GM18526 (cell line): Measurements from ENCODE around the gene GPR152.

ENCODE experiments used
- POLR2A ChIP-seq: IDR thresholded peaks from 3 replicates; pipeline ENCODE4 v1.6.1; 2011; ENCODE audit not compliant: insufficient read length; ENCODE audit errors: extremely low read depth

GPR152 gene

DNA sequence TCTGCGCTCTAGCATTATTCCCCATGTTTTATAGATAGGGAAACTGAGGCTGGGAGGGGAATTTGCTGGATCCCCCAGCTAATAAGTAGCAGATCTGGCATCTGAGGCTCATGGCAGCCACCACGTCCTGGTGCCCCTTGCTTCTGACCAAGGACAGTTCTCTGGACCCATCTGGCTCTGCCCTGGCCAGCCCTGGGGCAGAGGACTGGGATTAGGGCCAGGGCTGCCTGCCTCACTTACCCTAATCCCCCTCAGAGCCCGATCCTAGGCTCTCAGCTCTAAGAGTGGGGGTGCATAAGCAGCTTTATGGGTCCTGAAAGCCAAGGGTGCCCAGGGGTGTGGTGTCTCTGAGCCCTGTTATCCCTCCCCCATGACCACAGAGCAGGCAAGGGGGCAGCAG is 2.5 kb upstream of the GPR152 start, which contains the start of gene CABP4:
CABP4 (plus strand) TSS at position 301 of the 400 bp plus-strand sequence; CDS start at position 371, 70 bp downstream.
- no peak for TF ChIP-seq POLR2A

DNA sequence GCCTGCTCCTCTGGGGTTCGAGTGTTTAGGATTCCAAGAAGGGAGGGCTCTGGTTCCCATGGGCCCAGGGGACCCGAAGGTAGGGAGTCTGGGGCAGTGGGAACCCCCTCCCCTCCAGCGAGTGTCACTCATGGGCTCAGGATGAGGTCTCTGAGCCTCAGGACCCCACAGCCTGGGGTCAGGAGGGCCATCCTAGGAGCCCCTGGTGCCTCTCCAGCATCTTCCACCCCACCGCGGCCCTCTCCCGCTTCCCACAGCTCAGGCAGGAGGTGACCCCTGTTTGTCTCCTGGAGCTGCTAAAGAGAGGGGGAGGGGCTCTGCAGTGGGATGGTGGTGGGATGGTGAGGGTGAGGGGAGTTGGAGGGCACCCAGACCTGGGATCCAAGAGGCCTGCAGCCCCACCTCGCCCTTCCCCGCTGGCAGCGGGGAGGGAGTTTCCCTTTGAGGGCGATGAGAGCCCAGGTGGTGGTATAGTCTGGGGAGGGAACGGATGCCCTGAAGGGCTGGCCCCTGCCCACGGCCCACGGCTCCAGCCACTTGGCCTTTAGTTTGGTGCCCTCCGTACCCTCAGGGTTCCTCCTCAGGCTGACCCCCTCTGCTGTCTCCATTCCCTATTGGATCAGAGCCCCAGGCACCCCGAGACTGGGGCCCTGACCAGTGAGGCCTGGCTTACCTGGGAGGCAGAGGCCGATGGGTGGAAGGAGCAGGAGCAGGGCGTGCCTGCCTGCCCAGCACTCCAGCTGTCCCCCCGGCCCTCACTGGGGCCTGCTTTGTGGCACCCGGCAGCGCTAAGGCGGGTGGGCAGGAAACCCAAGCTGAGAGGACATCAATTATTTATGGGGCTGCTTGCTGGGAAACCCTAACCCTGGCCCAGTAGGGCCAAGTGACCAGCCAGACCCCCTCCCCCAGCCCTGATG is 1.5 kb upstream of the GPR152 start:
- no peak for TF ChIP-seq POLR2A

DNA sequence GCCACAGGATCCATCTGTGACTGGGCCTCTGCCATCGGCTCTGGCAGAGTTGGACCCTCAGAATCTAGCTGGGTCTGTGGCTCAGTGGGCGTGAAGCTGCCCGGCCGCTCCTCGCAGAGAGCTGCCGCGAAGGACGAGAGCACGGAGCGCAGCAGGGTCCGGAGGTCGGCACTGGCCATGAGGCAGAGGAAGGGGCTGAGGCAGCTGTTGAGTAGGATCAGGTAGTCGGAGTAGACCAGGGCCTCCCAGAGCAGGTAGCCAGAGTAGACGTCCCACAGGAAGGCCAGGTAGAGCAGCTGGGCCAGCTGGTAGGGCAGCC is 912 bp downstream of the GPR152 start:
- no peak for TF ChIP-seq POLR2A

DNA sequence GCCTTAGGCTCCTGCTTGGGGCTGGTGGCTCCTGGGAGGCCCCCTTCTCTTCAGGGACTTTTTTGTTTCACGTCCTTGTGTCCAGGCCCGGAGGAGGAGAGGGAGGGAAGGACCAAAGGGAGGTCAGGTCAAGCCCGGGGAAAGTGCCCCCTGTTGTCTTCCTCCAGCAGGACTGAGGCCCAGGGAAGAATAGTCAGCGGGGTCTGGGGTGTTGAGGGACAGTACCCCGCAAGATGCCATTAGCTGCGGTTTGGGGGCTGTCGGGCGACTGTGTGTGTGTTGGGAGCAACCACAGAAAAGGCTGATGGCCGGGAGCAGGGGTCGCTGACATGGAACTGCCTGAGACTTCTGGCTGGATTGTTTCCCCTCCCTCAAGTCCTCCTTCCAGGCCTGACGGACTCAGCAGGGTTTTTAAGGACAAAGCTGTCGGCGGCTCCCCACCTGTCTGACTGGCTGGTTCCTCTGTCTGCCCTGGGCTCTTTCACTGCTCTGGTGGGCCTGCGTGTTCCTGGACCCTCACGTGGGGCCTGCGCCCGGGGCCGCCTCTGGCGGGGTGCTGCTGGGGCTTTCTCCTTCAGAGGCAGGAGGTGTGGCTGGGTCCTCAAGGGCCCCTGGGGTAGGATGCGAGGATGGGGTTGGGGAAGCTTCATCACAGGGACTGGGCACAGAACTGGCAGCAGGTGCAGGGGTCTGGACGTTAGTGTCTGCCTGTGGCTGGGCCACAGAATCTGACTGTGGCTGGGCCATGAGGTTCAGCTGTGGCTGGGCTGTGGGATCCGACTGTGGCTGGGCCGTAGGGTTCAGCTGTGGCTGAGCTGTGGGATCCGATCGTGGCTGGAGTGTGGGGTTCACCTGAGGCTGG is 1.5 kb downstream of the GPR152 start:
- TF ChIP-seq POLR2A: no peak

DNA sequence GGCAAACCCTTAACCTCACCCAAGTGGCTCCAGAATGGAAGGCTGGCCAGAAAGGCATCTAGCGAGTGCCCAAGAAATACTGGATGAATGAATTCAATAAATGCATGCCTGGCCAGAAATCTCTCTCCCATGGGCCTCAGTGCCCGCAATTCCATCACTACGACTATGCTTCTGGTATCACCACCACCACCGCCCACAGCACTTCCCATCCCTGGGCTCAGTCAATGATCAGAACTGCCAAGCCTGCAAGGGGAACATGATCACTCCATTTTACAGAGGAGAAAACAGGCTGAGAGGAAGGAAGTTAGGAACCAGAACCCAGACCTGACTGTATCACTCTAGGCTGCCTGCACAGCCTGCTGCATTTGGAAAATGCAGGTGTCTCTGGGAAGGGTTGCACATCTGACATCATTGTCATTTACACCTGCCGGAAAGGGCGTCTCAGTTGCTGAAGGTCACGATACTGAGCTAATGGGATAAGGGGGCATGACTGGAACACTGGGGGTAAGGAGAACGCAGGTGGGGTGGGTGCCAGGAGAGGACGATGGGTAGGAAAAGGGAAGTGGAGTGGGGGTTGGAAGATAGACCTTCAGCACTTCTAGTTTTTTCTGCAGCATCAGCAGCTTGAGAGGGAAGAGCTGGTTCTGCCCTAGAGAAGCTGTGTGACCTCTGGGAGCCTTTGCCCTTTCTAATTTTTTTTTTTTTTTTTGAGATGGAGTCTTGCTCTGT is 3.2 kb downstream of the GPR152 start:
- no peak for TF ChIP-seq POLR2A

DNA sequence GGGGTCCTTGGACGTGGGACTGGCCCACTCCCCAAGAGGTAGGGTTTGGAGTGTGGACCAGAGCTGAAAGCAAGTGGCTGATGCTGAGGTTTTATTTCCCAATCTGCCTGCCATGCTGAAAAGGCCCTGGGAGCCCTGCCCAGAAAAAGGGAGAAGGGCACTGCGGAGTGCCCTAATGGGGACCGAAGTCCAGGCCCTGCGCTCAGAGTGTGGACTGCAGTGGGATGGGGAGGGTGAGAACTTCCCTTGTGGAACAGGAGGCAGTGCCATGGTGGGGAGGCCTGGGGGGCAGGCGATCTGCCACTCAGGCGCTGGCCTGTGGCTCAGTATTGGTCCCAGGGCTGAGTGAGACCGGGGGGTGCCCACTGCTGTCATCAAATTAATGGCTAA is 4.3 kb downstream of the GPR152 start:
- TF ChIP-seq POLR2A: no peak

DNA sequence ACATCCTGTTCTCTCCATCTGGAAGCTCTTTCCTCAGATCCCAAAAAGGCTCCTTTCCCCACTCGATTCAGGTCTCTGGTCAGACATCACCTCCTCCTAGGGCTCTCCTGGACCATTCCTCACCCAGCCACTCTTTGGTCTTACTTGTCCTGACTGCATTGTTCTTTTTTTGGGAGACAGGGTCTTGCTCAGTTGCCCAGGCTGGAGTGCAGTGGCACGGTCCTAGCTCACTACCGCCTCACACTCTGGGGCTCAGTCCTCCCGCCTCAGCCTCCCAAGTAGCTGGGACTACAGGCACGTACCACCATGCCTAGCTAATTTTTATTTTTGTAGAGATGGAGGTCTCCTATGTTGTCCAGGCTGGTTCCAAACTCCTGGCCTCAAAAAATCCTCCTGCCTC is 7.0 kb downstream of the GPR152 start:
- TF ChIP-seq POLR2A: no peak

DNA sequence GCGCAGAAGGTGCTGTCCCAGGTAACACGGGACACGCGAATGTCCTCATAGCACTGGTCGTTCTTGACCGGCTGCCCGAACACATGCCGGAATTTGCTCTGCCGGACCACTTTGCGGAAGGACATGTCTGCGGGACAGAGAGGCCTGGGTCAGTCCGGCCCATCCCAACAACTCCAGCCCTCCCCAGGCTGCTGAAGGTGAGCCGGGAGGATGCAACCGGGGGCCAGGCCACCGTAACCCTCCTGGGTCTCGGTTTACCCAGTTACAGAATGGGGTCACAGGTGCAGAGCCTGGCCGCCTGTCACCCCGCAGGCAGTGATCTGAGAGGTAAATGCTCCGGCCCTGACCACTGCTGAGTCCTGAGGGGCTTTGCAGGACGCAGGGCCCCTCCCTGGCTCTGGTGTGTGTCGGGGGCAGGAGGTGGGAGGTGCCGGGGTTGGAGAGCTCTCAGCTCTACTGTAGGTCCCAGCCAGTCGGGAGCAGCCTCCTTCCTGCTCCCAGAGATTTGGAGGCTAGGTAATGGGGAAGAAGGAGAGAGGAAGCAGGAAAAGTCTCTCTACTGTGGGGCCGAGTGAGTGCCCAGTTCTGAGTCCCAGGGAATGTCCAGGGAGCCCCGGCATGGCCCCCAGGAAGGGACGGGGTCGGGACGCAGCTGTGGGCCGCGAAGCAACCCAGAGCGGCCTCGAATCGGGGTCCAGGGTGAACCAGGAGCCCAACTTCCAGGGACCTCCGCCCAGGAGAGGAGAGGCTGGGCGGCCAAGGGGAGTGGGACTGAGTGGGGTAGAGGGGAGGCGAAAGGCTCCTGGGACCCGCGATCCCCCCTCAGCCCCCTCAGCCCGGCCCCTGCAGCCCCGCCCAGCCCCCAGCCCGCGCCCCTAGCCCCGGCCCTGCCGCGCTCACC is 9.8 kb downstream of the GPR152 start:
- peak; percentile 22 for TF ChIP-seq POLR2A

DNA sequence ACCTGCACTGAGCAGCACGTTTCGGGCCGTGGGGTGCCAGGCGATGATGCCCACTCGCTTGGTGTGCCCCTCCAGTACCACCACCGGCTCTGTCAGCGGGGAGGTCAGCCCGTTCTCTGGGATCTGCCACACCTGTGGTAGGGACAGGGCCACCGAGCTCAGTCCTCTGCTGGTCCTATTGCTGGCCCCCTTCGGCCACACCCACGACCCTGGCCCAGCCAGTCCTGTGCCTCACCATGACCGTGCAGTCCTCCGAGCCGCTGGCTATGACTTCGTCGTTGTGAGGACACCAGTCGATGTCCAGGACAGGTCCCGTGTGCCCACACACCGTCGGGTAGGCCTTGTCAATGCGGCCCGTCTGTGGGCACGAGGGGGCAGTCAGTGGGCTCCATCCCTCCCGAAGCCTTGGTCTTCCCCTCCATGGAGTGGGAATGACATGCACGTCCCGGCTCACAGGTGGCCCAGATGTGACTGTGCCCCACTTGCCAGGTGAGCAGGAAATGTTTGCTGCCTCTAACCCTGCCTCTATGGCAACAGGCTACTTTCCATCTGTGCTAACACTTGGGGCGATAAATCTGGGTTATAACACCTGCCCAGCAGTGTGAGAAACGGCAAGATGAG is 10.7 kb downstream of the GPR152 start:
- TF ChIP-seq POLR2A: no peak

DNA sequence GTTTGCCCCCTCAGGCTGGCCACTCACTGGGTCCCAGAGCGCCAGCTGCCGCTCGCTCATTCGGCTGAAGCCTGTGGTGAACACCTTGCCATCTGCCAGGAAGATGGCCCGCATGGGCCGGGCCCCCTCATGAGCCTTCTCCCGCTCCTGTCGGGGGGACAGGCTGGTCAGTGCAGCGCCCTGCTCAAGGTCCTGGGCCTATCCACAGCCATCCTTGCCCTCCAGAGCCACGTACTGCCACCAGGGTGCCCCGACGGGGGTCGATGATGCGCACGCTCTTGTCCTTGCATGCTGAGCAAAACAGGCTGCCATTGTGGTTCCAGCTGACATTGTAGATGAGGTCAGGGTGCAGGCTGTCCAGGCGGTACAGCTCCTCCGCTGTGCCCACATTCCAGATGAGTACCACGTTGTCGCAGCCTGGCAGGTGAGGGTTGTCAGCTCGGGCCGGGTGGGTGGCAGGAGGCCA is 11.4 kb downstream of the GPR152 start:
- no peak for TF ChIP-seq POLR2A

DNA sequence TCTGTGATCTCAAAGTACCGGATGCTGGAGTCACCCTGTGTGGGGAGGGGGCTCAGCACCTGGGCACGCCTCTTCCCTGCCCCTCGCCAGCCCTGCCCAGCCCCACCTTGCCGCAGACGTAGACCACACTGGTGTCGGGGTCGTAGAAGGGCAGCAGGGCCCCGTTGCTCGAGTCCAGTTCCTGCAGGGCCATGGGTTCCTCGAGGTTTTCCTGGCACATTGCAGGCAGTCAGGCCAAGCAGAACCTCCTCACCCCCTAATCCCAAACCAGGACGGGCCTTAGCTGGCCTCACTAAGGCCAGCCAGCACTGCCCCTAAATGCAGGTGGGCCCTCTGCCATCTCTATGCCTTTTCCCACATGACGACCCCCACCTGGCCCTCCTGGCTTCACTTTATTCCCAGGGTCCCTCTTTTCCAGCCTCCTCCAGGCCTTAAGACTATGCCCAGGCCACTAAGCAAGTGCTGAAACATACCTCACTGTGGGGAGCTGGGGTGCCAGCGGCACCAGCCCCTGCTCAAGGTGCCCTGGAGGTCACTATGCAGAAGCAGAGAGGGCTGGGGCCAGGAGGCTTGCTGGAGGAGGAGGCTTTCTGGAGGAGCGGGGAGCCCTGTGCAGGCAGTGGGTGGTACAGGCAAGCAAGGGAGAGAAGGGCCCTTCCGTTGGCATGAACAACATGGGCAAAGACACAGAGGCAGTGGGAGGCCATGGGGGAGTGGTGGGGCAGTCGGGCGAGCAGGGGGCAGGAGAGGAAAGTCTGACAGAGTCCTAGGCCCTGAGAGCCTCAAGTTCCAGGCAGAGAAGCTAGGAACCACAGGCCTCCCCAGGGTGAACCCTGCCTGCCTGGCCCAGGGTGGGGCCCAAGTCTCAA is 12.1 kb downstream of the GPR152 start:
- peak; percentile 22 for TF ChIP-seq POLR2A

DNA sequence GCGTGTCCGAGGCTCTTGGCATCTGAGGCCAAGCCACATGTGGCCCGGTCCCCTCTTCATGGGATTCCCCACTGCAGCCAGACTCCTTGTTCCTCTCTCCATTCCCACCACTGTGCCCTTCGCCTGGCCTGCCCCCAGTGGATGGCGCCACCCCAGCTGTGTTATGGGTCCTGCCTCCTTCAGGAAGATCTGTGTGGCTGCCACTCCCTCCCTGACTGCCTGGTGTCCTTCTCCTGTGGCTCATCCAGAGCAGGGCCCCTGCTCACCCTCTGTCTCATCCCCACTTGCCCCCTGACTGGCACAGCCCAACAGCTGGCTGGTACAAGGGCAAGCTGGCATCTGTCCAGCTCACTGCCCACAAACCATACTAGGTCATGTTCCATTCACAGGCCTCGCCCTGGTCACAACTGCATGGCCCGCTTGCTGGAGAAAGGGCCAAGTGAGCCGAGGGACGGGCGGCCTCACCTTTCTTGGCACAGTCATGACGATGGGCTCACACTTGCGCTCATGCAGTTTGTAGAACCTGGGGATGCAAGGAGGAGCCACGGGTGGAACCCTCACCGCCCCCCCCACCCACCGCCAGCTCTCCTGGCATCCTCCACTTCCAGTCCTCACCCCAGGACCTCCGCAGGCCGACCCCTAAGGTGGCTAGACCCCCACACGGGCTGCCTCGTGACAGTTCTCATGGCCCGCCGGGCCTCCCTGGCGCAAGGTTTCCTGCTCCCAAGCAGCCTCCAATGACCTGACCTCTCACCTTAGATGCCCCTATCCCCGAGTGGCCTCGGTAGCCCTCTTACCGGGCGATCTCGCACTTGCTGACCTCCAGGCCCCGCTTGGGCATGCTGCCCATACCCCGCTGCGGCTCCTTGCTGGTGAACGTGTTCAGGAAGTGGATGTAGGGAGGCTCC is 13.0 kb downstream of the GPR152 start:
- TF ChIP-seq POLR2A: peak; percentile 12
